Stimulated activated memory B cell treated with anti-CD40 and anti-IgM and Interleukin-4, amounts not matched to agents 10 μg/mL and 1 μg/mL and 100 μg/mL, for 72 hours (primary cell): Measurements from ENCODE around the gene OSBP.

Source experiments
- ATAC-seq: fragments of 150-1000 bp; cut with Tn5 transposase; 2 replicates; pipeline ENCODE4 v1.10.0; 2021
- H3K27ac Mint-ChIP-seq: one replicate; pipeline ENCODE4 v1.8.0; 2022; ENCODE audit warnings: mild to moderate bottlenecking, mixed read lengths
- H3K27me3 Mint-ChIP-seq: one replicate; pipeline ENCODE4 v1.8.0; 2022; ENCODE audit warnings: mixed read lengths
- H3K36me3 Mint-ChIP-seq: one replicate; pipeline ENCODE4 v1.8.0; 2022; ENCODE audit warnings: mixed read lengths
- H3K4me1 Mint-ChIP-seq: one replicate; pipeline ENCODE4 v1.8.0; 2022; ENCODE audit warnings: mixed read lengths
- H3K4me3 Mint-ChIP-seq: one replicate; pipeline ENCODE4 v1.8.0; 2022; ENCODE audit warnings: mild to moderate bottlenecking, moderate library complexity, mixed read lengths
- H3K9me3 Mint-ChIP-seq: one replicate; pipeline ENCODE4 v1.8.0; 2022; ENCODE audit warnings: mixed read lengths

OSBP gene

GRCh38 chr11:59575505-59575904 is 40.1 kb downstream of the OSBP start:
- peaks cover 8% of the 10 kb centered on the region for H3K4me1 Mint-ChIP-seq
- no peaks in the 10 kb centered on the region for H3K9me3 Mint-ChIP-seq
- no peak for ATAC-seq
- H3K4me3 Mint-ChIP-seq, result no peak overlapping the region
- H3K36me3 Mint-ChIP-seq, result peaks cover 57% of the 10 kb centered on the region
- H3K27ac Mint-ChIP-seq, result peak overlapping the region; percentile 14
- no peaks in the 10 kb centered on the region for H3K27me3 Mint-ChIP-seq

- Mint-ChIP-seq H3K27me3 (no peaks in the 10 kb centered on the region), H3K4me3 (no peak overlapping the region), H3K9me3 (no peaks in the 10 kb centered on the region), H3K4me1 (peaks cover 8% of the 10 kb centered on the region), H3K27ac (peak overlapping the region; percentile 14), H3K36me3 (peaks cover 52% of the 10 kb centered on the region)
- no peak for ATAC-seq
Observed at GRCh38 chr11:59574932-59575502, 40.6 kb downstream of the OSBP start.

GRCh38 chr11:59574467-59574866 is 41.1 kb downstream of the OSBP start:
- peak overlapping the region; percentile 14 for H3K27ac Mint-ChIP-seq
- no peak overlapping the region for H3K4me3 Mint-ChIP-seq
- no peaks in the 10 kb centered on the region for H3K27me3 Mint-ChIP-seq
- peaks cover 4% of the 10 kb centered on the region for H3K4me1 Mint-ChIP-seq
- H3K36me3 Mint-ChIP-seq, result peaks cover 47% of the 10 kb centered on the region
- no peak for ATAC-seq
- no peaks in the 10 kb centered on the region for H3K9me3 Mint-ChIP-seq

- no peak for ATAC-seq
- no peak overlapping the region for H3K27ac Mint-ChIP-seq
- H3K36me3 Mint-ChIP-seq, result peaks cover 34% of the 10 kb centered on the region
- no peaks in the 10 kb centered on the region for H3K27me3 Mint-ChIP-seq
- no peaks in the 10 kb centered on the region for H3K4me1 Mint-ChIP-seq
- H3K4me3 Mint-ChIP-seq, result no peak overlapping the region
- no peaks in the 10 kb centered on the region for H3K9me3 Mint-ChIP-seq
Observed at GRCh38 chr11:59573216-59573615, 42.4 kb downstream of the OSBP start.

- no peak for ATAC-seq
- no peaks in the 10 kb centered on the region for H3K9me3 Mint-ChIP-seq
- no peak overlapping the region for H3K4me3 Mint-ChIP-seq
- peaks cover 26% of the 10 kb centered on the region for H3K36me3 Mint-ChIP-seq
- no peaks in the 10 kb centered on the region for H3K27me3 Mint-ChIP-seq
- no peak overlapping the region for H3K27ac Mint-ChIP-seq
- H3K4me1 Mint-ChIP-seq, result no peaks in the 10 kb centered on the region
Observed at GRCh38 chr11:59572091-59572490, 43.5 kb downstream of the OSBP start.

GRCh38 chr11:59562292-59562691 is 53.3 kb downstream of the OSBP start:
- no peak overlapping the region for H3K27ac Mint-ChIP-seq
- H3K36me3 Mint-ChIP-seq, result no peaks in the 10 kb centered on the region
- H3K27me3 Mint-ChIP-seq, result no peaks in the 10 kb centered on the region
- ATAC-seq, result no peak
- no peak overlapping the region for H3K4me3 Mint-ChIP-seq
- no peaks in the 10 kb centered on the region for H3K9me3 Mint-ChIP-seq
- peaks cover 29% of the 10 kb centered on the region for H3K4me1 Mint-ChIP-seq

GRCh38 chr11:59560702-59561473 is 54.7 kb downstream of the OSBP start:
- H3K4me1 Mint-ChIP-seq, result peaks cover 37% of the 10 kb centered on the region

GRCh38 chr11:59560290-59560701 is 55.3 kb downstream of the OSBP start:
- peaks cover 37% of the 10 kb centered on the region for H3K4me1 Mint-ChIP-seq
- peak; percentile 72 for ATAC-seq
- H3K9me3 Mint-ChIP-seq, result no peaks in the 10 kb centered on the region
- peaks cover 10% of the 10 kb centered on the region for H3K27me3 Mint-ChIP-seq
- peak overlapping the region; percentile 79 for H3K4me3 Mint-ChIP-seq
- no peaks in the 10 kb centered on the region for H3K36me3 Mint-ChIP-seq
- peak overlapping the region; percentile 70 for H3K27ac Mint-ChIP-seq

More at GRCh38 chr11:59560702-59561473, 54.7 kb downstream of the OSBP start:
- ATAC-seq, result peak; percentile 84
- H3K36me3 Mint-ChIP-seq, result no peaks in the 10 kb centered on the region
- peak overlapping the region; percentile 79 for H3K4me3 Mint-ChIP-seq
- H3K27me3 Mint-ChIP-seq, result peaks cover 6% of the 10 kb centered on the region
- peak overlapping the region; percentile 70 for H3K27ac Mint-ChIP-seq
- H3K9me3 Mint-ChIP-seq, result no peaks in the 10 kb centered on the region

GRCh38 chr11:59559886-59560285 is 55.7 kb downstream of the OSBP start:
- peak overlapping the region; percentile 79 for H3K4me3 Mint-ChIP-seq
- H3K4me1 Mint-ChIP-seq, result peaks cover 37% of the 10 kb centered on the region

GRCh38 chr11:59558270-59558643 is 57.3 kb downstream of the OSBP start:
- no peak overlapping the region for H3K27ac Mint-ChIP-seq
- peaks cover 37% of the 10 kb centered on the region for H3K4me1 Mint-ChIP-seq
- no peak overlapping the region for H3K4me3 Mint-ChIP-seq
- H3K36me3 Mint-ChIP-seq, result no peaks in the 10 kb centered on the region
- H3K9me3 Mint-ChIP-seq, result no peaks in the 10 kb centered on the region
- ATAC-seq, result no peak
- peaks cover 10% of the 10 kb centered on the region for H3K27me3 Mint-ChIP-seq

More at GRCh38 chr11:59559886-59560285, 55.7 kb downstream of the OSBP start:
- H3K36me3 Mint-ChIP-seq, result no peaks in the 10 kb centered on the region
- peak; percentile 9 for ATAC-seq
- peaks cover 10% of the 10 kb centered on the region for H3K27me3 Mint-ChIP-seq
- H3K27ac Mint-ChIP-seq, result peak overlapping the region; percentile 70
- H3K9me3 Mint-ChIP-seq, result no peaks in the 10 kb centered on the region

- no peak for ATAC-seq
- Mint-ChIP-seq H3K36me3 (no peaks in the 10 kb centered on the region), H3K4me1 (peaks cover 37% of the 10 kb centered on the region), H3K4me3 (peak overlapping the region; percentile 70), H3K9me3 (no peaks in the 10 kb centered on the region), H3K27me3 (peaks cover 10% of the 10 kb centered on the region), H3K27ac (peak overlapping the region; percentile 74)
Observed at GRCh38 chr11:59556917-59557348, 58.6 kb downstream of the OSBP start.

GRCh38 chr11:59556115-59556916 is 59.3 kb downstream of the OSBP start:
- peak; percentile 3 for ATAC-seq
- Mint-ChIP-seq H3K9me3 (no peaks in the 10 kb centered on the region), H3K36me3 (no peaks in the 10 kb centered on the region), H3K27ac (peak overlapping the region; percentile 84), H3K4me3 (peak overlapping the region; percentile 75), H3K27me3 (peaks cover 10% of the 10 kb centered on the region), H3K4me1 (peaks cover 38% of the 10 kb centered on the region)

- Mint-ChIP-seq H3K27ac (peak overlapping the region; percentile 84), H3K27me3 (peaks cover 10% of the 10 kb centered on the region), H3K36me3 (no peaks in the 10 kb centered on the region), H3K4me3 (peak overlapping the region; percentile 75), H3K9me3 (no peaks in the 10 kb centered on the region), H3K4me1 (peaks cover 38% of the 10 kb centered on the region)
- no peak for ATAC-seq
Observed at GRCh38 chr11:59555601-59556114, 59.9 kb downstream of the OSBP start.

- no peak for ATAC-seq
- Mint-ChIP-seq H3K27me3 (peaks cover 10% of the 10 kb centered on the region), H3K9me3 (no peaks in the 10 kb centered on the region), H3K36me3 (no peaks in the 10 kb centered on the region), H3K4me1 (peaks cover 38% of the 10 kb centered on the region), H3K4me3 (no peak overlapping the region), H3K27ac (no peak overlapping the region)
Observed at GRCh38 chr11:59553323-59553722, 62.3 kb downstream of the OSBP start.

GRCh38 chr11:59552844-59553243 is 62.7 kb downstream of the OSBP start:
- Mint-ChIP-seq H3K4me1 (peaks cover 38% of the 10 kb centered on the region), H3K36me3 (no peaks in the 10 kb centered on the region), H3K27me3 (peaks cover 10% of the 10 kb centered on the region), H3K4me3 (no peak overlapping the region), H3K27ac (no peak overlapping the region), H3K9me3 (no peaks in the 10 kb centered on the region)
- ATAC-seq, result no peak
